Measurements from ENCODE around the gene ALG11.
"Not testable (repeated sequence)": the region's sequence is repeated elsewhere in the genome, so short reads cannot be mapped to it uniquely, and the experiment has no call there.

The ALG11 gene

DNA sequence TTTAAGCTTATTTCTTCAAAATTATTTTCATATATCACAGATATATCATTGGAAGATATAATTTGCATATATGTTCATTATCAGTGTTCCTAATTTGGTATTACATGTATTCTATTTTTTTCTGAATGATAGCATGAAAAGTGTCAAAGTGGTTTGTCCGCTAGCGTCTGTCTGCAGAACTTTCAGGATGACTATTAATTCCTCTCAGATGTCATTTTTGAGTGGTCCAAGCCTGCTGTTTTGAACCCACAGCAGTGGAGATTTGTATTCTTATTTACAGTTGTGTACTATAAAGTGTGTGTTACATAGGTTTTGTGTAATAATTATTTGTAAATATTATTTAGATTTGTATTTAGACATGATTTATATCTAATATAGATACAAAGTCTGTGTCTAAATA is 20.8 kb downstream of the ALG11 start:
- no peak for DNase-seq

DNA sequence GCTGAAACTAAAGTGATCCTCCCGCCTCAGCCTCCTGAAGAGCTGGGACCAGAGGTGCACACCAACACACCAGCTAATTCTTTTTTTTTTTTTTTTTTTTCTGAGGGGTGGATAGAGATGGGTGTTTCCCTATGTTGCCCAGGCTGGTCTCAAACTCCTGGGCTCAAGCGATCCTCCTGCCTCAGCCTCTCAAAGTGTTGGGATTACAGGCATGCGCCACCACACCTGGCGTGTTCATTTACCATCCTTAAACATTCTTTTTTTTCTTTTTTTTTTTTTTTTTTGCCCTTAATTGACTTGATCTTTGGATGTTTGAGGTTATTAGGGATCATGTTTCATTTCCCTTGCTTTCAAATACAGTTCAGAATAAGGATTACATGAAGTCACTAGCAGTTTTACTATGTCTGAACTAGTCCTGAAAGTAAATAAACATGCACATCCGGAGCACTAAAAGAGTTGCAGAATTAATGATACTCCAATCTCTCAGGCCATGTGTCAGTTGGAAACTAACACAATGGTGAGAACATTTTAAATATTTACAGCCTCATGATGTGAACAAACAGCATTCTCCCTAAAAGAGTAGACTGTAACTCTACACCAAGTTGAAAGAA is 22.5 kb downstream of the ALG11 start:
- DNase-seq: no peak

DNA sequence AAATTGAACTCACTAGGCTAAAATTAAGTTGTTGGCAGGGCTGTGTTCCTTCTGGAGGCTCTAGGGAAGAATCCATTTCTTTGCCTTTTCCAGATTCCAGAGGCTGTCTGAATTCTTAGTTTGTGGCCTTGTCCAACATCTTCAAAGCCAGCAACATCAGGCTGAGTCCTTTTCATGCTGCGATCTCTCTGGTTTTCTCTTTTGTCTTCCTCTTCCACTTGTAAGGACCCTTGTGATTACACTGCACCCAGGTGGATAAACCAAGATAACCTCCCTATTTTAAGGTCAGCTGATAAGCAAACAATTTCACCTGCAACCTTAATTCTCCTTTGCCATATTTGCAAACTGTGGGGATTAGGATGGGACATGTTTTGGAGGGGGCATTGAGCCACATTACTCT is 23.8 kb downstream of the ALG11 start:
- no peak for DNase-seq

DNA sequence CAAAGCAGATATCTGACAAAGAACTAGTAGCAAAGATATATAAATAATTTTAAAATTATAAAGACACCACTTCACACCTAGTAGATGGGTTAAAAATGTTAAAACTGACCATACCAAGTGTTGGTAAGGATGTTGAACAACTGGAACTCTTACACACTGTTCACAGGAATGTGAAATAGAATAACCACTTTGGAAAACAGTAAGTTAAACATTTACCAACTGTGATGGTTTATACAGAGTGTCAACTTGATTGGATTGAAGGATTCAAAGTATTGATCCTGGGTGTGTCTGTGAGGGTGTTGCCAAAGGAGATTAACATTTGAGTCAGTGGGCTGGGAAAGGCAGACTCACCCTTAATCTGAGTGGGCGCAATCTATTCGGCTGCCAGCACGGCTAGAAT is 31.5 kb downstream of the ALG11 start:
- DNase-seq: no peak

DNA sequence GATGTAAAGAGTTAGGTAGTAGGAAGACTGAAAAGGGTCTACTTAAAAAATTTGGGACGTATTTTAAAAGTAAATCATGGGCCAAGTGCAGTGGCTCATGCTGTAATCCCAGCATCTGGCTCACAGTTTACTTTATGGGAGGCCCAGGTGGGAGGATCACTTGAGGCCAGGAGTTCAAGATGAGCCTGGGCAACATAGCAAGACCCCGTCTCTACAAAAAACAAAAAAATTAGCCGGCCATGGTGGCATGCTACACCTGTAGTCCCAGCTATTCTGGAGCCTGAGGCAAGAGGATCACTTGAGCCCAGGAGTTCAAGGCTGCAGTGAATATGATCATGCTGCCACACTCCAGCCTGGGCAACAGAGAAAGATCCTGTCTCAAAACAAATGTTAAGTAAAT is 35.3 kb downstream of the ALG11 start:
- no peak for DNase-seq

DNA sequence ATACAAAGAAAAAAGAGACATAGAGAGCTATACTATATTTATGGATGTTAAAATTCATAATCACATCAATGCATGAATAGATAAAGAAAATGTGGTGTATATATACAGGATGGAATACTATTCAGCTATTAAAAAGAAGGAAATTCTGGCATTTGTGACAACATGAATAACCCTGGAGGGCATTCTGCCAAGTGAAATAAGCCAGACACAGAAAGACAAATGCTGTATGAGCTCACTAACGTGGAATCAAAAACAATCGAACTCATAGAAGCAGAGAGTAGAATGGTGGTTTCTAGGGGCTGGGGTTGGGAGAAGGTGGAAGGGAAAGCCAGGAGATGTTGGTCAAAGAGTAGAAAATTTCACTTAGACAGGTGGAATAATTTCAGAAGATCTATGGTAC is 36.3 kb downstream of the ALG11 start:
- peak; percentile 7 for DNase-seq

DNA sequence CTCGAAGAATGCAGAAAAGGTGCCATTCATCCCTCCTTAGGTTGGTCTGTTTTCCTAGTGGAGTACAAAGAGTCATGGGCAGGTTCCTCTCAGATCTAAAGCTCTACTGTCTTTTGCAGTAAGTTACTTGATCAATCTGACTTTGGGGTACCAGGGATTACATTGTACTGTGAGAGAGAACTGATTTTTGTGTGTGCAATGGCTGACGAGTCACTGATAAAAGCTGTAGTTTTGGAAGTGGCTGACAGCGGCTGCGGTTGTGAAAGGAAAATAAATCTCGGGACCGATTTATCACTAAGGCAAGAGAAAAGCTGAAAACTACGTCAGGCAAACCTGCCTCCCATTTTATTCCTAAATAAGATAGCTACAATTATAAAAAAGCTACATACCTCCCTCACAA is 39.2 kb downstream of the ALG11 start:
- no peak for DNase-seq

DNA sequence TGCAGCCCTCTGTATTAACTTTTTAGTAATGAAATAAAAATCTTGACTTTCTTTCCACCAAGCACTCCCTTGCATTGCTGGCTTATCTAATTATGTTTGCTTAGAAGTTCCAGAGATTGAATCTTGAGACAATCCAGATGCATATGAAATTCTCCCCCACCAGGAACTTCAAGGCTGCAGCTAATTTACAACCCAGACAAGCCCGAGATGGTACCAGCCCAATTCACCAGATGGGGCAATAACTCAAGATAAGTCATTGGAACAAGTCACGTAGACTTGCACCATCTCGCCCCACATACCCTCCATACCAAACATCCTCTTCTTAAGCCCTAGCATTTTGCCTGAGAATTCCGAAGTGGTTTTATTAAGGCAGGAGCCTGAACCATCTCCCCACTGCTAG is 41.3 kb downstream of the ALG11 start:
- no peak for DNase-seq

DNA sequence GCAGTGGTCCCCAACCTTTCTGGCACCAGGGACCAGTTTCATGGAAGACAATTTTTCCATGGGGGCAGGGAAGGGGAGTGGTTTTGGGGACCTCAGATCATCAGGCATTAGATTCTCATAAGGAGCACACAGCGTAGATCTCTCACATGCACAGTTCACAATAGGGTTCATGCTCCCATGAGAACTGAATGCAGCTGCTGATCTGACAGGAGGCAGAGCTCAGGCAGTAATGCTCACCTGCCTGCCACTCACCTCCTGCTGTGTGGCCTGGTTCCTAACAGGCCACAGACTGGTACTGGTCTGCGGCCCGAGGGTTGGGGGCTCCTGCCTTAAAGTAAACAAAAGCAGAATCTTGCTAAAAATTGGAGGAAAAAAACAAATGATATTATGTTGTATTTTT is 48.9 kb downstream of the ALG11 start:
- DNase-seq: not testable (repeated sequence)

DNA sequence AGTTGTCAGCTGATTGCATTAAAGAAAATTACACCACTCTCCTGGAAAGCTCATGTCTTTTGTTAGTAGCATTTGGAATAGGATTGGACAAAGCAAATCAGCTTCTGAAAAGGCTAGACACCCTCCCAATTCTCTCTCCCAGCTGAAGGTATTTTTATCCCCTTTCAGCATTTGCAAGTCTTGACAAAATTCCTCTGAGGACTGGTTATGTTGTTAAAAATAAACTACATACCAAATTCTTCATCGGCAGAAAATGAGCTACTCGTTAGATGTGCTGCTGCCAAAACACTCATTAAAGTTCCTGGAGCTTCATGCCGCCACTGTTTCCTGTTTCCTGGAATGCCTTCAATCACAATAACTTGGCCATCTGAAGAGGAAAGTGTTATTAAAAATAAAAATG is 49.4 kb downstream of the ALG11 start:
- no peak for DNase-seq

DNA sequence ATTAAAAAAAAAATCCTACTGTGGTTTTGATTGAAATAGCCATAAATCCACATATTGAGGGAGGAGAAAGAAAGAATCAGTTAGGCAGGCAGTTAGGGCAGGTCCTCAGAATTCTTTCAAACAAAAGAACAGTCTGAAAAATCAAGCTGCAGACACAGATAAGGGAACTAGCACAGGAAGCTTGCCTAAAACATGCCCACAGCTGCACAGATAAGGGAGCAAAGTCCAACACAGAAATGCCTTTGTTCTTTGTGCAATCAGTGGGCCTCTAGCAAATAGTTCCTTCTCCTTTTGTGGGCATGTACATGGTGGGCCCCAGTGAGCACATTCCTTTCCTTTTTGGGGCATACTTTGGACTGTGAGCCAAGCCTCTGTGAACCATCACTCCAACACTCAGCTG is 55.0 kb downstream of the ALG11 start:
- no peak for DNase-seq

DNA sequence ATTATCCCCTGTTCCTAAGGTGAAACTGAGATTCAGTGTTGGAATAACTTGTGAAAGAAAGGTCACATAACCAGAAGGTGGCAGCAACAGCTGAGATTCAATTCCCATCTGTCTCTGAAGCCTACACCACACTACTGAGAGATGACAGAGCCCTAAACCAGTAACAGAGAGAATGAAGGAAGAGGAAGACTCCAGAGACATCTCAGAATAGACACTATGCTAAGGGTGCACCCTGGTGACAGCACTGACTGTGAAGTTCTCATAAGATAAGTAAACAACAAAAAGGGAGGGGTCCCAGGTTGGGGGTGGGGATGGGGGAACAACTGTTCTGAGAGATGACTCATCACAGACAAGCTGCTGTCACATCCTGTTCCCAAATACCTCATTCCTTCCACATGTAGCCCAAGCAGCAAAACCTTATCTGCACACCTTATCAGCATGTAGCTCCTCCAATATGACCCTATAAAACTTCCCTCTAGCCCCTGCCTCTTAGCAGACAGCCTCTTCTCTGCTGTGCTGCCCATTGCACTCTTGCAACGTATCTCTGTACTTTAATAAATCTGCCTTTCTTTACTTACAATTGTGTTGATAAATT is 58.8 kb downstream of the ALG11 start:
- peak; percentile 8 for DNase-seq
